Keratinocyte (primary cell): ENCODE measurements around the gene TPGS1.

Source experiments
- CTCF ChIP-seq, 3 experiments: IDR thresholded peaks in 1 of 3; conservative IDR thresholded peaks in 1 of 3; optimal IDR thresholded peaks in 1 of 3; 2 replicates in 2 of 3; 3 replicates in 1 of 3; pipeline versions ENCODE3 to v1.5.1; 2011; ENCODE audit warnings: low read length in 3 of 3, mild to moderate bottlenecking in 3 of 3, moderate library complexity in 2 of 3, control low read depth in 1 of 3, inconsistent platforms in 1 of 3; ENCODE audit not compliant: insufficient read depth in 2 of 3; ENCODE audit errors: extremely low read depth in 1 of 3
- EZH2 ChIP-seq: IDR thresholded peaks from one replicate; pipeline ENCODE4 v1.6.1; 2012; ENCODE audit warnings: inconsistent platforms, mild to moderate bottlenecking, low read length, moderate library complexity

- TF ChIP-seq CTCF (optimal IDR thresholded peaks at IDR 0.05 in 1 of 3, IDR thresholded peaks at IDR 0.05 in 1 of 3, conservative IDR thresholded peaks at IDR 0.05 in 1 of 3; ENCODE audit: extremely low read depth in 1 of 3, insufficient read depth in 2 of 3, low read length in 3 of 3) = no peak
- no peak for TF ChIP-seq EZH2
Observed at GRCh38 chr19:513368-514165, 6.3 kb downstream of the TPGS1 start.
